GM19099 (cell line): Measurements from ENCODE around the gene KRTAP19-6.

Source experiments
- POLR2A ChIP-seq: IDR thresholded peaks from 3 replicates; pipeline ENCODE4 v1.6.1; 2011; ENCODE audit warnings: low read depth; ENCODE audit not compliant: insufficient read length; ENCODE audit errors: extremely low read depth

KRTAP19-6 gene

GRCh38 chr21:30491963-30492428 lies 49.7 kb downstream of the KRTAP19-6 start, which contains the start of gene KRTAP19-3:
Gene KRTAP19-3 (minus strand): TSS chr21:30492013. CDS start chr21:30491957, 56 bp downstream.
- TF ChIP-seq POLR2A, result no peak
